Smooth muscle cell (in vitro differentiated cells): Measurements from ENCODE around the gene KIAA1217. TPM values are rescaled to one million over a fixed set of nuclear protein-coding genes. Genes with fewer than 3 reads are reported as not detected.

ENCODE experiments used
- DNase-seq: peaks from one replicate; lab custom pipeline; 2025; ENCODE audit not compliant: unreplicated experiment; lab: John Stamatoyannopoulos, UW
- H2AFZ ChIP-seq: fragments of 200-600 bp; sonication (generic); 2 replicates; pipeline ENCODE4 v1.6.0; 2016; ENCODE audit warnings: antibody characterized with exemption, low read depth, mild to moderate bottlenecking
- H3F3A ChIP-seq: fragments of 200-600 bp; sonication (generic); 2 replicates; pipeline ENCODE4 v1.6.0; 2017; ENCODE audit warnings: antibody characterized with exemption, low read depth
- H3K27ac ChIP-seq: fragments of 200-600 bp; sonication (generic); 2 replicates; pipeline ENCODE4 v1.5.1; 2016; ENCODE audit warnings: low read depth, mild to moderate bottlenecking
- H3K27me3 ChIP-seq: fragments of 200-600 bp; sonication (generic); 2 replicates; pipeline ENCODE4 v1.6.1; 2016; ENCODE audit warnings: low read depth, mild to moderate bottlenecking
- H3K36me3 ChIP-seq: fragments of 200-600 bp; sonication (generic); 2 replicates; pipeline ENCODE4 v1.5.1; 2016; ENCODE audit warnings: low read depth
- H3K4me1 ChIP-seq: fragments of 200-600 bp; sonication (generic); 2 replicates; pipeline ENCODE4 v1.5.1; 2016; ENCODE audit warnings: low read depth
- H3K4me2 ChIP-seq: fragments of 200-600 bp; sonication (generic); 2 replicates; pipeline ENCODE4 v1.6.0; 2016; ENCODE audit warnings: mild to moderate bottlenecking
- H3K4me3 ChIP-seq: fragments of 200-600 bp; sonication (generic); 2 replicates; pipeline ENCODE4 v1.5.1; 2016; ENCODE audit warnings: mild to moderate bottlenecking
- H3K79me2 ChIP-seq: fragments of 200-600 bp; sonication (generic); 2 replicates; pipeline ENCODE4 v1.6.0; 2016; ENCODE audit warnings: low read depth, mild to moderate bottlenecking
- H3K9ac ChIP-seq: fragments of 200-600 bp; sonication (generic); 2 replicates; pipeline ENCODE4 v1.6.0; 2016; ENCODE audit warnings: low read depth
- H3K9me3 ChIP-seq: fragments of 200-600 bp; sonication (generic); replicated peaks from 2 replicates; pipeline ENCODE4 v1.5.1; 2016; ENCODE audit warnings: low read depth
- H4K20me1 ChIP-seq: fragments of 200-600 bp; sonication (generic); 2 replicates; pipeline ENCODE4 v1.6.0; 2016; ENCODE audit warnings: low read depth
- WGBS: methylation state at CpG from one replicate; pipeline ENCODE4 v1.1.7; 2016; ENCODE audit warnings: low lambda C conversion rate; 5-methylcytosine and 5-hydroxymethylcytosine counted together
- polyA plus RNA-seq: library from polyadenylated mRNA; unstranded; fragments of >200 nt; fragmentation: Nextera tagmentation; extraction: Ambion mirVana; gene quantifications from 2 replicates; pipeline ENCODE4 v1.2.1, GENCODE V29; 2016
- total RNA-seq: library from RNA; depleted of rRNA; stranded (reverse); fragments of >200 nt; gene quantifications from 2 replicates; pipeline ENCODE4 v1.2.3, GENCODE V29; 2014
- TF ChIP-seq, protein P1 (sequence below): fragments of 200-600 bp; sonication (generic); IDR thresholded peaks from 2 replicates; pipeline ENCODE4 v1.5.1; 2017; ENCODE audit warnings: borderline replicate concordance, mild to moderate bottlenecking, antibody characterized with exemption; ENCODE audit not compliant: insufficient read depth, poor library complexity, severe bottlenecking

The KIAA1217 gene
- total and polyA plus RNA-seq, 2 experiments from 2014 or later: 43.3 to 68.8 TPM

DNA sequence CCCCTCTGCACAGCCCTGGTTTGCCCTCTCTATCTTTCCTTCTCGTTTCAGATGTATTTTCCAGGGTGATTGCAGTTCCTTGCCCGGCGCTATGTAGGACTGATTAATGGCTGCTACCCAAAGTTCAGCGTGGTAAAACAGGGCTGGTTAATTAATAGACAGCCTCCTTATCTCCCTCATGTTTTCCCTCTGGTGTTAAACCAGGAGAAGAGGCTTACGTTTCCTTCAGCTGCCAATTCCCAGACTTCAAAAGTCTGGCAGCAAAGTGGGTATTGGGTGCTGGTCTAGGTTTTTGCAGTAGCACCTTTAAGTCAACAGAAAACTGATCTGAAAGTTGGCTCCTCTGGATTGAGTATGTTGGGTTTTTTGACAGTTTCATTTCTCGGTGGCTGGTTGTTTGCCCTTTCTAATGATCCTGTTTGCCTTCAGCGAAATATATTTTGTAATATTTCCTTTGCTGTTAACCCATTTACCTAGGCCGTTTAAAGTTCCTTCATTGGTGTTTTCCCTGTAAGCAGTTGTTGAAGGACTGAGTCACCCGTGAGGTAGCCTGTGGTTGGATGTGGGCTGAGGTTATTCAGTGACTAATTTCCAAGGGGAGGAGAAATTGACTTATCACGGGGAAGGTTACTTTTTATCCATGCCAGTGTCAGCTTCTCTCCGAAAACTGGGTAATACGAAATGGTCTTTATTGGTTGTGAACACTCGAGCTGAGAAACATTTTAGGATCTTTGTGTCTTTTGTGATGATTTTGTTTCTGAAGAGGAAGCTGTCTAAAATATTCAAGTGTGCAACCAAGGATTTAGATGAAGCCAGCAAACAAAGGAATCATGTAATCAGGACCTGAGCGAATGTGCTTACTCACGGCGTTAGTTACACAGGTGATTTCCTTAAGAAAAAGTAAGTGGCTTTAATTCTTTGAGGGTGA, 257.2 kb downstream of the KIAA1217 start:
- H4K20me1 ChIP-seq: peaks cover 38% of the 10 kb centered on the region
- peak overlapping the region; percentile 97 for H3K27ac ChIP-seq
- peak overlapping the region; percentile 83 for H3K4me2 ChIP-seq
- TF ChIP-seq, protein P1, sequence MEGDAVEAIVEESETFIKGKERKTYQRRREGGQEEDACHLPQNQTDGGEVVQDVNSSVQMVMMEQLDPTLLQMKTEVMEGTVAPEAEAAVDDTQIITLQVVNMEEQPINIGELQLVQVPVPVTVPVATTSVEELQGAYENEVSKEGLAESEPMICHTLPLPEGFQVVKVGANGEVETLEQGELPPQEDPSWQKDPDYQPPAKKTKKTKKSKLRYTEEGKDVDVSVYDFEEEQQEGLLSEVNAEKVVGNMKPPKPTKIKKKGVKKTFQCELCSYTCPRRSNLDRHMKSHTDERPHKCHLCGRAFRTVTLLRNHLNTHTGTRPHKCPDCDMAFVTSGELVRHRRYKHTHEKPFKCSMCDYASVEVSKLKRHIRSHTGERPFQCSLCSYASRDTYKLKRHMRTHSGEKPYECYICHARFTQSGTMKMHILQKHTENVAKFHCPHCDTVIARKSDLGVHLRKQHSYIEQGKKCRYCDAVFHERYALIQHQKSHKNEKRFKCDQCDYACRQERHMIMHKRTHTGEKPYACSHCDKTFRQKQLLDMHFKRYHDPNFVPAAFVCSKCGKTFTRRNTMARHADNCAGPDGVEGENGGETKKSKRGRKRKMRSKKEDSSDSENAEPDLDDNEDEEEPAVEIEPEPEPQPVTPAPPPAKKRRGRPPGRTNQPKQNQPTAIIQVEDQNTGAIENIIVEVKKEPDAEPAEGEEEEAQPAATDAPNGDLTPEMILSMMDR: no peak
- H3K9me3 ChIP-seq: no peaks in the 10 kb centered on the region
- no peaks in the 10 kb centered on the region for H3K27me3 ChIP-seq
- H3K36me3 ChIP-seq: no peaks in the 10 kb centered on the region
- H3F3A ChIP-seq: peaks cover 23% of the 10 kb centered on the region
- DNase-seq: no peak
- 39% methylated on average over 16 of the region's 16 CpGs for WGBS
- H3K79me2 ChIP-seq: peaks cover 49% of the 10 kb centered on the region
- no peak overlapping the region for H2AFZ ChIP-seq
- peak overlapping the region; percentile 75 for H3K4me3 ChIP-seq
- peaks cover 19% of the 10 kb centered on the region for H3K4me1 ChIP-seq
- peak overlapping the region; percentile 96 for H3K9ac ChIP-seq

DNA sequence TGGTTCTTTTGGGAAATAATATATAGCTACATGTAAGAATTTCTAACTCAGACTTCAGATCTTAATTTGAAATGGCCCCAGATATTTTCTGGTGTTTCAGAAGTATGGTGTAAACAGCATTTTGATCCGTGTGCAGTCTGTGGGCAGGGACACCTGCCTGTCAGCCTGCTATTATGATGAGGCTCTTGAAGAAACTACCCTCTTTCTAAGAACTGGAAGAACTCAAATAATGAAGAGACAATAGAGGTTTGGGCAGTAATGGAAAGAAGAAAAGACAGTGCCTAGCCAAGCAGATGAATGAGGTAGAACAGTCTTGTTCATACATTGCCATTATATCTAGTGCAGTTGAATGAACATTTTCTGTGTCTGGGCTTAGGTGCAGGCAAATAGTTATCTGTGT, 258.2 kb downstream of the KIAA1217 start:
- DNase-seq: no peak
- no peaks in the 10 kb centered on the region for H3K9me3 ChIP-seq
- peak overlapping the region; percentile 75 for H3K4me3 ChIP-seq
- TF ChIP-seq, protein P1: no peak
- H3K4me2 ChIP-seq: peak overlapping the region; percentile 83
- peaks cover 57% of the 10 kb centered on the region for H3K79me2 ChIP-seq
- peak overlapping the region; percentile 97 for H3K27ac ChIP-seq
- peak overlapping the region; percentile 96 for H3K9ac ChIP-seq
- peaks cover 48% of the 10 kb centered on the region for H4K20me1 ChIP-seq
- peaks cover 23% of the 10 kb centered on the region for H3F3A ChIP-seq
- WGBS: 48% methylated on average over 1 of the region's 1 CpG
- H2AFZ ChIP-seq: no peak overlapping the region
- no peaks in the 10 kb centered on the region for H3K36me3 ChIP-seq
- H3K4me1 ChIP-seq: peaks cover 19% of the 10 kb centered on the region
- H3K27me3 ChIP-seq: no peaks in the 10 kb centered on the region

- Histone ChIP-seq H3K9ac (peak overlapping the region; percentile 96), H3F3A (peaks cover 21% of the 10 kb centered on the region), H3K79me2 (peaks cover 61% of the 10 kb centered on the region), H3K4me2 (peak overlapping the region; percentile 83), H3K4me1 (peaks cover 19% of the 10 kb centered on the region), H4K20me1 (peaks cover 53% of the 10 kb centered on the region), H3K9me3 (no peaks in the 10 kb centered on the region), H3K4me3 (peak overlapping the region; percentile 75), H3K27ac (peak overlapping the region; percentile 97), H3K27me3 (no peaks in the 10 kb centered on the region), H3K36me3 (no peaks in the 10 kb centered on the region), H2AFZ (no peak overlapping the region)
- WGBS: 74% methylated on average over 2 of the region's 2 CpGs
- DNase-seq: no peak
- TF ChIP-seq, protein P1: no peak
Observed at GRCh38 chr10:24467605-24468004, 258.7 kb downstream of the KIAA1217 start.
